Stimulated activated CD8-positive, alpha-beta memory T cell treated with anti-CD3 and anti-CD28 coated beads, Interleukin-7, amount 100 ng/mL, for 4 hours (primary cell): Measurements from ENCODE around the gene SNRK.

ENCODE experiments used
- DNase-seq, 2 donors: peaks; one replicate each; pipeline ENCODE4 v3.0.0-alpha.2; 2020; ENCODE audit warnings: low read depth in 2 of 2

SNRK gene

DNA sequence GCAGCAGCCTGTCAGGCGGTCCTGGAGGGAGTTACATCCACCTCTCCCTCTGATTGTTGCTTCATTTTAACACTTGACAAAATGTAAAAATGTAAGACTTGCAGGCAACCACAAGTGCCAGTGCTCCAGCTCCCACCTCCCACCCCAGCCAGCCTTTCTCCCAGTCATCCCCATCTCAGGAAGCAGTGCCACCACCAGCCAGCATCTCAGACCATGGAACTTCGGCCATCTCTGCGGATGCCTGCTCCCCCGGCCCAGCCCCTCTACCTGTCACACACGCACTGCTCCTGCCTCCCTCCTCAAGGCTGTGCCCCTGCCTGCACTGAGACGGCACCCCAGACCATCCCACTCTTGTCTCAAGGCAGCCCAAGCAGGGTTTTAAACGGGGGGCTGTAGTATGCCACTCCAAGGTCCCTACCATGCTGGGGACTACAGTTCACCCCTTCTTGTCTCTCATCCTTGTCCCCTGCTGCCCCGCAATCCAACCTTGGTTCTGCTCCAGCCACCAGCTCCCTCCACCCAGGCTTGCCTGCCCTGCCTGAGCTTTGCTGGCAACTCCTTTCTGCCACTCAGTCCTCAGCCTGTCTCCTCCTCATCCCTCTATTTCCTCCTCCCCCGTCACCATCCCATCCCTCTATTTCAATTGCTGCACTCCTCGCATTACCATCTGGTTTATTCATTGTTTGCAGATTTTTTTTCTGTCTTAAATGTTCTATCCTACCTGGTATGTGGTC, 85.8 kb downstream of the SNRK start:
- DNase-seq, result no peak

DNA sequence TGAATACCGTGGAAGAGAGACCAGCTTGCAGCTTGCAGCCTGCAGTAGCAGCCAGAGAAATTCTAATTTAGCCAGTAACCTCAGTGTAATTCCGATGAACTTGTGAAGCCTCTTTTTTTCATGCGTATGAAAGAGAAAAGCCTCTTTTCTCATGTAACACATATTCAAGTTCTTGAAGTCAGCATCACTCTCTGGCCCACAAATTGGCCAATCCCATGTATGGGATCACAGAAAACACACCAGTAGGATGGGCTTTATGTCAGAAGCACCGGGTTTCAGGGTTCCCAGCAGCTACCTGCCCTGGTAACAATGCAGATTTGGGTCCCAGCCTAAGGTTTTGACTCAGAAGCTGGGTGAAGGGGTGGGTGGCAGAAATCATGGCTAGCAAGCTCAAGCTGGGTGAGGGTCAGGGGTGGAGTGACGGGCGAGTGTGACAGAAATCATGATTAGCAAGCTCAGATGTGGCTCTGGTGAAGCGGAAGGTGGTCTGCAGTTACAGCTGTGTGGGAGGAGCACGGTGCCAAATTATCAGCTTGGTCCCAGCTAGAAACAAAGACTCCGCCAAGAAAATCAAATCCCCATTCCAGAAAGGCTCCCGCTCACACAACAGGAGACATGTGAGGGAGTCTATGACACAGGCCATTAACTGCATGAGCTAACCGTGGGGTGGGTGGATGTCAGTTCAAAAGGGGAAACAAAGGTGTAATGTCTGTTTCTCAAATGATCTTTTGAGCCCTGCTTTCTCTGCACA, 86.6 kb downstream of the SNRK start:
- DNase-seq, result no peak

DNA sequence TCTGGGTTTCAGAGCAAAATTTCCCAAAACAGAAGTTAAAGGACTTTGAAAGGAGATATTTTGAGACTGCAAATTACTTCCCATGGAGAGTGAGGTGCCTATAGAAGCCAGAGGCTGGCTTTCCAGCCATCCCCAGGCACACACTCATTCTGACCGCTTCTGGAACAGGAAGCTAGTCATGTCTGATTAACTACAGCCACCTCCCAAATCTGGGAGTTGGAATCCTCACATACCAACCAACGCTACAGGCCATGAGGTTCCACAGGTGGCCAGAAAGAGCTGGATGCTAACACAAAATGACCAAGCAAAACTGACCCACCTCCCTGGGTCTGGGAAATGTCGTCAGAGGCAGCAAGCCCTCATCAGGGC, 87.2 kb downstream of the SNRK start:
- DNase-seq, result no peak

DNA sequence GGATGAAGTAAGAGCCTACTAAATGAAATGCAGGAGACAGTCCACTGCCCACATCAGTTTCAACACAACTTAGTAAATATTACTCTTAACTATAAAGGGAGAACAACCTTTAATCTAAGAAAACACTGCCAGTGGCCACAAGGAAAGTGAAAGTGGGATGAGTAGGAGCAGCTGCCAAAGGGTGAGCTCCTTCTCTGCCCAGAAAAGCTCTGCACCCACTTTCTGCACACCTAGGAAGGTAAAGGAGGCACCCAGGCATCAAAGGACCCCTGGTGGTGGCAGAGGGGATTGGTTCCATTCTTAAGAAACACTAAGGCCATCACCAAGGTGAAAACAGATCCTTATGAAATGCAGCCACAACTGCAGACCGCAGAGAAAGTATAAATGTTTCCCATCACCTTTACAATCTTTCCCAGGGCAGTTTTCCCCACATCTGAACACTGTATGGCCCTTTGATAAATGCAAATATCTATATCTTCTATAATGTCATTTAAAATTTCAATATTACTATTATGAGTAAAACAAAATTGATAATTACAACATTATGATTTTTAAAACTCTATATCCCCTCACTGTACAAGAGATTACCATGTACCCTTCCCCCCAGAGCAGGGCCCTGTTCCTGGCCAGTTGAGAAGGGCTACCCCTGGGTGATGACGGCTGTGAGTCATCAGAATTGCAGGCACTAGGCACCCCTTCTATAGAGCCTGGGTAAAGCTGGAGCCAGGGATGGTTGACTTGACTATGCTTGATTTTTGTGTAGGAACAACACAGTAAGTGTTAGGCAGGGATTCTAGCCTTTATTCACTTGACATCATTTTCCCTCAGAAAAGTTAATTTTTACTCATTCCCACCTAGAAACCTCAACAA, 92.0 kb downstream of the SNRK start:
- peak; percentile 47 to 61 for DNase-seq

GRCh38 chr3:43379343-43379742, 93.0 kb downstream of the SNRK start:
- no peak for DNase-seq

- no peak for DNase-seq
Measured at GRCh38 chr3:43388175-43388574, 101.8 kb downstream of the SNRK start.

DNA sequence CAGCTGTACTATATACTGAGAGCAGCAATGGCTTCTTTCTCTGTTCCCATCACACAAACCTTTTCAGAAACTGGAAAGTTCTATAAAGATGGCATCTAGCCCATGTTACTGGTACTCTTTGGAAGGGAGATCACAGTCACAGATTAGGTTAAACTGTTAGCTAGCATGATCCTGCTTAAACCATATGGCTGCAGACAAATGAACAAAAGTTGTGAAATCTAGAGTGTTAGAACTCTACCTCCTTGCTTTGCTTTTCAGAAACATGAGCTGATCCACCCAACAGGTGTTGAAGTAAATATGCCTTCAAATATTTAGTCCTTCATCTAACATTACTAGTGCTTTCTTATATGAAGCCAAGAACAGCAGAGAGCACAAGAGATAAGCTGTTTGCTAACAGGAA, 102.6 kb downstream of the SNRK start:
- no peak for DNase-seq

- peak; percentile 52 to 67 for DNase-seq
Measured at GRCh38 chr3:43389388-43390254, 103.3 kb downstream of the SNRK start.

DNA sequence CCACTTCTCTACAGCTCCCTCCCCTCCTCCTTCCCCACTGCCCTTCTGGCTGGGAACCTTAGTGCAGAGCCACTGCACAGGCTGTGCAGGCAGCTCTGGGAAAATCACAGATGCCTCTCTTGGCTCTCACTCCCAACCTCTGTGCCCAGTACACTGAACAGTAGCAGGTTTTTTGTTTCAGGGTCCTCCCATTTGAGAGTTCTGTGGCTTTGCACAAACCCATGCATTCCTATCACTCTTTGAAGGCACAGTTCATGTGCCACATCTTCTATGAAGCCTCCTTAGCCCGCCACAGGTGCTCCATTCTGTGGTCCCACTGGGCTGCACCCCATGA, 103.9 kb downstream of the SNRK start:
- DNase-seq, result no peak

DNA sequence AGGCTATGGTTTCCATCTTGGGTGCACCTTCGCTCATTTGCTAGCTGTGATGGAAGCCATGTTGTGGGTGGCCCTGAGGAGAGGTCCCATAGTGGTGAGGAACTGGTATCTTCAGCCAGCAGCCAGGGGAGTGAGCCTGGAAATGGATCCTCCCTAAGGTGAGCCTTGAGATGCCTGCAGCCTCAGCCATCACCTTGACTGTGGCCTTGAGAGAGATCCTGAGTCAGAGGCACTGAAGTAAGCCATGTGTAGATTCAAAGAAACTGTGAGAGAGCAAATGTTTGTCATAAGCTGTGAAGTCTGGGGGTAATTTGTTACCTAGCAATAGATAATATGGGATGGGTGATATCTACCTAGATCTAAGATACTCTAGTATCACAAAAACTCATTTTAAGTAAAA, 105.3 kb downstream of the SNRK start:
- no peak for DNase-seq

DNA sequence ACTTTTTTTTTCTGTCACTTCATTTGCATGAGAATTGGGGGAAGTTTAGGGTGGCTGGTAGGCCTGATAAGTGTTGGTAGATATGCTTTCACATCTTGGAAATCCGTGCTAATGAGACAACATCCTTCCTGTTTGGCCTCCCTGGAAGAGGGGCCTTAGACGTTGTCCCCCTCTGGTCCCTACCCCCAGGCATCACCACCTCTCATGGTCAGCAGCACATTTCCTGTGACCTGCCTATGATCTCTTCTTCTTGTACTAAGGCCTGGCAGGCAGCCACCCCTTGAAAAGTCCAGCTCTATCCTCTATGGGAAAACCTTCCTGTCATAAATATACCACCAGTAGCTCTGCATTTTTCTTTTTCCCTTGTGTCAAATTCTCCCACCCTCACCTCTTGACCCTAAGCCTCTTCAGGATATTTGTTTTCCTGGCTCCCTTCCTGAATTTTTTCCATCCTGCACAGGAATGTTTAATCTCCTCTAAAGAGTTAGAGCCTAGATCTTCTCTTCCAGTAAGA, 107.8 kb downstream of the SNRK start:
- no peak for DNase-seq

GRCh38 chr3:43399034-43399433, 112.7 kb downstream of the SNRK start:
- no peak for DNase-seq

GRCh38 chr3:43400167-43400566, 113.8 kb downstream of the SNRK start:
- no peak for DNase-seq
